ENCODE data around the gene TOR1B.
"Not testable (repeated sequence)": the region's sequence is repeated elsewhere in the genome, so short reads cannot be mapped to it uniquely, and the experiment has no call there.

DNA sequence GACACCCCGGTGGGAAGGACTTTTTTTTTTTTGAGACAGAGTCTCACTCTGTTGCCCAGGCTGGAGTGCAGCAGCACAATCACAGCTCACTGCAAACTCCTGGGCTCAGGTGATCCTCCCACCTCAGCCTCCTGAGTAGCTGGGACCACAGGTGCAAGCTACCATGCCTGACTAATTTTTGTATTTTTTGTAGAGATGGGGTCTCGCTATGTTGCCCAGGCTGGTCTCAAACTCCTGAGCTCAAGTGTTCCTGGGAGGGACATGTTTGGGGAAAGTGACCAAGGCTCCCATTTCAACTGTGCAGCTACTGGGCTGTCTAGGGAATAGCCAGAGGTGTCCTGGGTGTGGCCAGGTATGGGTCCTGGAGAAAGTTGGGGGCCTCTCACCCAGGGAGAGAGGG is 7.0 kb upstream of the TOR1B start:
- not testable (repeated sequence) for TF ChIP-seq POLR2A, EP300 (IDR thresholded peaks at IDR 0.05)
- TF ChIP-seq, protein P1, sequence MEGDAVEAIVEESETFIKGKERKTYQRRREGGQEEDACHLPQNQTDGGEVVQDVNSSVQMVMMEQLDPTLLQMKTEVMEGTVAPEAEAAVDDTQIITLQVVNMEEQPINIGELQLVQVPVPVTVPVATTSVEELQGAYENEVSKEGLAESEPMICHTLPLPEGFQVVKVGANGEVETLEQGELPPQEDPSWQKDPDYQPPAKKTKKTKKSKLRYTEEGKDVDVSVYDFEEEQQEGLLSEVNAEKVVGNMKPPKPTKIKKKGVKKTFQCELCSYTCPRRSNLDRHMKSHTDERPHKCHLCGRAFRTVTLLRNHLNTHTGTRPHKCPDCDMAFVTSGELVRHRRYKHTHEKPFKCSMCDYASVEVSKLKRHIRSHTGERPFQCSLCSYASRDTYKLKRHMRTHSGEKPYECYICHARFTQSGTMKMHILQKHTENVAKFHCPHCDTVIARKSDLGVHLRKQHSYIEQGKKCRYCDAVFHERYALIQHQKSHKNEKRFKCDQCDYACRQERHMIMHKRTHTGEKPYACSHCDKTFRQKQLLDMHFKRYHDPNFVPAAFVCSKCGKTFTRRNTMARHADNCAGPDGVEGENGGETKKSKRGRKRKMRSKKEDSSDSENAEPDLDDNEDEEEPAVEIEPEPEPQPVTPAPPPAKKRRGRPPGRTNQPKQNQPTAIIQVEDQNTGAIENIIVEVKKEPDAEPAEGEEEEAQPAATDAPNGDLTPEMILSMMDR (IDR thresholded peaks at IDR 0.05), result not testable (repeated sequence)

Measured in tibial nerve (tissue), 4 donors.